ENCODE measurements around the gene CNNM1.

The CNNM1 gene

GRCh38 chr10:99374526-99374925, 45.4 kb downstream of the CNNM1 start:
- no peak for TF ChIP-seq CTCF (IDR thresholded peaks at IDR 0.05)

- TF ChIP-seq CTCF (IDR thresholded peaks at IDR 0.05), result no peak
These were observed 45.8 kb downstream of the CNNM1 start for GRCh38 chr10:99374972-99375371.

GRCh38 chr10:99375426-99375825, 46.3 kb downstream of the CNNM1 start:
- no peak for TF ChIP-seq CTCF (IDR thresholded peaks at IDR 0.05)

GRCh38 chr10:99382176-99382575, 53.0 kb downstream of the CNNM1 start:
- TF ChIP-seq CTCF (IDR thresholded peaks at IDR 0.05), result no peak

GRCh38 chr10:99387071-99387470, 57.9 kb downstream of the CNNM1 start:
- TF ChIP-seq CTCF (IDR thresholded peaks at IDR 0.05), result no peak

GRCh38 chr10:99387541-99387940, 58.4 kb downstream of the CNNM1 start:
- no peak for TF ChIP-seq CTCF (IDR thresholded peaks at IDR 0.05)

- no peak for TF ChIP-seq CTCF (IDR thresholded peaks at IDR 0.05)
These were observed 60.7 kb downstream of the CNNM1 start for GRCh38 chr10:99389729-99390480.

GRCh38 chr10:99391346-99391745, 62.2 kb downstream of the CNNM1 start:
- TF ChIP-seq CTCF (IDR thresholded peaks at IDR 0.05), result no peak

All from LNCAP (cell line).